ENCODE results near the gene EFNB2. TPM values are rescaled to one million over a fixed set of nuclear protein-coding genes. Genes with fewer than 3 reads are reported as not detected.

Gene EFNB2
- polyA plus RNA-seq (2013): 67.0 and 70.6 TPM in 2 replicates

- Histone ChIP-seq H3K4me1 (ENCODE audit: control insufficient read depth in 1 of 2, insufficient read depth in 2 of 2, low read length in 2 of 2) (peaks cover 7 to 12% of the 10 kb centered on the region in 2 experiments), H3K27me3 (ENCODE audit: insufficient read depth, low read length) (no peaks in the 10 kb centered on the region), H3K79me2 (ENCODE audit: control insufficient read depth, insufficient read depth, low read length, poor library complexity) (peaks cover 22% of the 10 kb centered on the region), H2BK5ac (ENCODE audit: low read depth, low read length, poor library complexity) (peak within 1 kb of the TSS; percentile 68), H2BK12ac (ENCODE audit: low read length) (peak within 1 kb of the TSS; percentile 33), H3K4me2 (ENCODE audit: low read length) (peak within 1 kb of the TSS; percentile 99), H3K79me1 (ENCODE audit: low read length) (peaks cover 19% of the 10 kb centered on the region), H3K36me3 (ENCODE audit: control insufficient read depth in 1 of 2, insufficient read depth in 2 of 2, low read length in 2 of 2) (no peaks in the 10 kb centered on the region), H2AK5ac (ENCODE audit: low read length) (no peak within 1 kb of the TSS), H3K4me3 (ENCODE audit: low read depth, low read length) (peak within 1 kb of the TSS; percentile 92), H3K14ac (ENCODE audit: low read length) (peak within 1 kb of the TSS; percentile 77), H3K9ac (ENCODE audit: low read length) (peak within 1 kb of the TSS; percentile 95), H4K91ac (ENCODE audit: low read depth, low read length) (peak within 1 kb of the TSS; percentile 72), H4K12ac (ENCODE audit: low read depth, low read length) (peak within 1 kb of the TSS; percentile 74), H3K18ac (ENCODE audit: low read length) (peak within 1 kb of the TSS; percentile 92), H2AFZ (ENCODE audit: insufficient read depth, low read length, poor library complexity) (peak within 1 kb of the TSS; percentile 83), H4K8ac (ENCODE audit: low read depth, low read length) (peak within 1 kb of the TSS; percentile 68), H2BK120ac (ENCODE audit: insufficient read depth, low read length, poor library complexity) (peak within 1 kb of the TSS; percentile 23), H3K27ac (ENCODE audit: low read depth, low read length) (peak within 1 kb of the TSS; percentile 64), H3K23ac (ENCODE audit: low read length) (no peak within 1 kb of the TSS), H3K4ac (ENCODE audit: low read depth, low read length) (peak within 1 kb of the TSS; percentile 99), H3K9me3 (ENCODE audit: insufficient read depth, low read depth, low read length) (no peaks in the 10 kb centered on the region)
- peak; percentile 93 to 97 for DNase-seq
- WGBS (ENCODE audit: extremely low coverage, insufficient coverage, insufficient read length): no CpG with 5 or more reads among the region's 102 CpGs
Measured at GRCh38 chr13:106535552-106536243, at the start of gene EFNB2. EFNB2 (minus strand) TSS chr13:106535662; CDS start chr13:106534964, 698 bp downstream.

GRCh38 chr13:106581225-106581624 is 45.8 kb upstream of the EFNB2 start:
- Histone ChIP-seq H2BK12ac (ENCODE audit: low read length) (no peak overlapping the region), H2BK5ac (ENCODE audit: low read depth, low read length, poor library complexity) (no peak overlapping the region), H4K91ac (ENCODE audit: low read depth, low read length) (no peak overlapping the region), H3K4ac (ENCODE audit: low read depth, low read length) (no peak overlapping the region), H3K18ac (ENCODE audit: low read length) (no peak overlapping the region), H2AK5ac (ENCODE audit: low read length) (no peak overlapping the region), H2AFZ (ENCODE audit: insufficient read depth, low read length, poor library complexity) (no peak overlapping the region), H3K79me1 (ENCODE audit: low read length) (no peaks in the 10 kb centered on the region), H3K36me3 (ENCODE audit: control insufficient read depth in 1 of 2, insufficient read depth in 2 of 2, low read length in 2 of 2) (no peaks in the 10 kb centered on the region), H3K79me2 (ENCODE audit: control insufficient read depth, insufficient read depth, low read length, poor library complexity) (no peaks in the 10 kb centered on the region), H2BK120ac (ENCODE audit: insufficient read depth, low read length, poor library complexity) (no peak overlapping the region), H3K4me3 (ENCODE audit: low read depth, low read length) (peak overlapping the region; percentile 30), H3K9me3 (ENCODE audit: insufficient read depth, low read depth, low read length) (peaks cover 9% of the 10 kb centered on the region), H3K14ac (ENCODE audit: low read length) (no peak overlapping the region), H3K4me1 (ENCODE audit: control insufficient read depth in 1 of 2, insufficient read depth in 2 of 2, low read length in 2 of 2) (no peaks in the 10 kb centered on the region), H3K9ac (ENCODE audit: low read length) (no peak overlapping the region), H3K4me2 (ENCODE audit: low read length) (no peak overlapping the region), H4K8ac (ENCODE audit: low read depth, low read length) (no peak overlapping the region), H4K12ac (ENCODE audit: low read depth, low read length) (no peak overlapping the region), H3K27me3 (ENCODE audit: insufficient read depth, low read length) (no peaks in the 10 kb centered on the region), H3K27ac (ENCODE audit: low read depth, low read length) (no peak overlapping the region), H3K23ac (ENCODE audit: low read length) (no peak overlapping the region)
- no peak for DNase-seq
- no CpG with 5 or more reads among the region's 4 CpGs for WGBS (ENCODE audit: extremely low coverage, insufficient coverage, insufficient read length)

- Histone ChIP-seq H3K79me1 (ENCODE audit: low read length) (no peaks in the 10 kb centered on the region), H3K4me1 (ENCODE audit: control insufficient read depth in 1 of 2, insufficient read depth in 2 of 2, low read length in 2 of 2) (no peaks in the 10 kb centered on the region), H3K23ac (ENCODE audit: low read length) (no peak overlapping the region), H4K8ac (ENCODE audit: low read depth, low read length) (no peak overlapping the region), H2AFZ (ENCODE audit: insufficient read depth, low read length, poor library complexity) (no peak overlapping the region), H4K91ac (ENCODE audit: low read depth, low read length) (no peak overlapping the region), H2BK120ac (ENCODE audit: insufficient read depth, low read length, poor library complexity) (no peak overlapping the region), H2BK12ac (ENCODE audit: low read length) (no peak overlapping the region), H3K4me3 (ENCODE audit: low read depth, low read length) (no peak overlapping the region), H3K27ac (ENCODE audit: low read depth, low read length) (no peak overlapping the region), H2BK5ac (ENCODE audit: low read depth, low read length, poor library complexity) (no peak overlapping the region), H3K9ac (ENCODE audit: low read length) (no peak overlapping the region), H3K36me3 (ENCODE audit: control insufficient read depth in 1 of 2, insufficient read depth in 2 of 2, low read length in 2 of 2) (no peaks in the 10 kb centered on the region), H3K9me3 (ENCODE audit: insufficient read depth, low read depth, low read length) (peaks cover 2% of the 10 kb centered on the region), H3K4ac (ENCODE audit: low read depth, low read length) (no peak overlapping the region), H2AK5ac (ENCODE audit: low read length) (no peak overlapping the region), H3K79me2 (ENCODE audit: control insufficient read depth, insufficient read depth, low read length, poor library complexity) (no peaks in the 10 kb centered on the region), H4K12ac (ENCODE audit: low read depth, low read length) (no peak overlapping the region), H3K18ac (ENCODE audit: low read length) (no peak overlapping the region), H3K4me2 (ENCODE audit: low read length) (no peak overlapping the region), H3K27me3 (ENCODE audit: insufficient read depth, low read length) (no peaks in the 10 kb centered on the region), H3K14ac (ENCODE audit: low read length) (no peak overlapping the region)
- DNase-seq: no peak
Measured at GRCh38 chr13:106575896-106576295, 40.4 kb upstream of the EFNB2 start.

- H3K23ac ChIP-seq (ENCODE audit: low read length): no peak overlapping the region
- no peak overlapping the region for H4K12ac ChIP-seq (ENCODE audit: low read depth, low read length)
- H2AFZ ChIP-seq (ENCODE audit: insufficient read depth, low read length, poor library complexity): no peak overlapping the region
- H4K8ac ChIP-seq (ENCODE audit: low read depth, low read length): no peak overlapping the region
- H3K27ac ChIP-seq (ENCODE audit: low read depth, low read length): no peak overlapping the region
- H2BK12ac ChIP-seq (ENCODE audit: low read length): no peak overlapping the region
- H3K27me3 ChIP-seq (ENCODE audit: insufficient read depth, low read length): no peaks in the 10 kb centered on the region
- H2BK120ac ChIP-seq (ENCODE audit: insufficient read depth, low read length, poor library complexity): no peak overlapping the region
- no CpG with 5 or more reads among the region's 3 CpGs for WGBS (ENCODE audit: extremely low coverage, insufficient coverage, insufficient read length)
- no peak overlapping the region for H3K14ac ChIP-seq (ENCODE audit: low read length)
- H3K79me2 ChIP-seq (ENCODE audit: control insufficient read depth, insufficient read depth, low read length, poor library complexity): no peaks in the 10 kb centered on the region
- no peak overlapping the region for H3K18ac ChIP-seq (ENCODE audit: low read length)
- H3K79me1 ChIP-seq (ENCODE audit: low read length): no peaks in the 10 kb centered on the region
- no peak overlapping the region for H3K9ac ChIP-seq (ENCODE audit: low read length)
- no peak overlapping the region for H3K4me3 ChIP-seq (ENCODE audit: low read depth, low read length)
- H3K9me3 ChIP-seq (ENCODE audit: insufficient read depth, low read depth, low read length): peaks cover under 1% of the 10 kb centered on the region
- no peaks in the 10 kb centered on the region for H3K4me1 ChIP-seq (ENCODE audit: control insufficient read depth in 1 of 2, insufficient read depth in 2 of 2, low read length in 2 of 2)
- no peak overlapping the region for H2AK5ac ChIP-seq (ENCODE audit: low read length)
- no peak overlapping the region for H3K4me2 ChIP-seq (ENCODE audit: low read length)
- no peak overlapping the region for H4K91ac ChIP-seq (ENCODE audit: low read depth, low read length)
- no peaks in the 10 kb centered on the region for H3K36me3 ChIP-seq (ENCODE audit: control insufficient read depth in 1 of 2, insufficient read depth in 2 of 2, low read length in 2 of 2)
- no peak overlapping the region for H2BK5ac ChIP-seq (ENCODE audit: low read depth, low read length, poor library complexity)
- no peak for DNase-seq
- no peak overlapping the region for H3K4ac ChIP-seq (ENCODE audit: low read depth, low read length)
Measured at GRCh38 chr13:106573868-106574267, 38.4 kb upstream of the EFNB2 start.

Data from trophoblast cell (in vitro differentiated cells and primary cell).